ENCODE measurements around the gene TSEN15. TPM values are rescaled to one million over a fixed set of nuclear protein-coding genes. Genes with fewer than 3 reads are reported as not detected.

TSEN15 gene
- total and polyA plus RNA-seq, 2 of the 8 experiments (the other 6 are each of a cell fraction or from before 2014, with no cell fraction given), result 23.4 to 31.4 TPM

DNA sequence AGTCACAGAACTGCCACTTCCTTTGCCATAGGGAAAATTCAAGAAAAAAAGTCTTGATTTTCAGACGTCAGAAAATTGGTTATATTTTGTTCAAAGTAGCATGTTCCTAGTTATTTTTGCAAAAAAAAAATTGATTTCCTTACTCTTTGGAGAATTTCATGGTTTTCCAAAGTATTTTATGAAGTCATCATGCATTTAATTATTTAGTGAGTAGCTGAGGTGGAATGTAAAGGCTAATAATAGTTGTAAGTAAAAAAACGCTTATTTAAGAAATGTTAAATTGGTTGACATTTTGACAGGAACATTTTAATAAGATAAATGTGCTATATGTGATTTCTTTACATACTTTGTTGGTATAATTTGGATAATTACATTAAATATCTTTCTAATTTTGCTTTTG, 20.8 kb downstream of the TSEN15 start (continued):
- TF ChIP-seq TAF1 (IDR thresholded peaks at IDR 0.05; ENCODE audit: low read depth, low read length) (no peak), SP1 (IDR thresholded peaks at IDR 0.05; ENCODE audit: low read depth, low read length) (no peak), POU5F1 (IDR thresholded peaks at IDR 0.05; ENCODE audit: low read depth, low read length) (no peak)

Data from H1 (cell line).